ENCODE results near the gene OPCML. TPM values are rescaled to one million over a fixed set of nuclear protein-coding genes. Genes with fewer than 3 reads are reported as not detected.

OPCML gene
- total RNA-seq, 1 experiment from 2014 or later, result not detected

DNA sequence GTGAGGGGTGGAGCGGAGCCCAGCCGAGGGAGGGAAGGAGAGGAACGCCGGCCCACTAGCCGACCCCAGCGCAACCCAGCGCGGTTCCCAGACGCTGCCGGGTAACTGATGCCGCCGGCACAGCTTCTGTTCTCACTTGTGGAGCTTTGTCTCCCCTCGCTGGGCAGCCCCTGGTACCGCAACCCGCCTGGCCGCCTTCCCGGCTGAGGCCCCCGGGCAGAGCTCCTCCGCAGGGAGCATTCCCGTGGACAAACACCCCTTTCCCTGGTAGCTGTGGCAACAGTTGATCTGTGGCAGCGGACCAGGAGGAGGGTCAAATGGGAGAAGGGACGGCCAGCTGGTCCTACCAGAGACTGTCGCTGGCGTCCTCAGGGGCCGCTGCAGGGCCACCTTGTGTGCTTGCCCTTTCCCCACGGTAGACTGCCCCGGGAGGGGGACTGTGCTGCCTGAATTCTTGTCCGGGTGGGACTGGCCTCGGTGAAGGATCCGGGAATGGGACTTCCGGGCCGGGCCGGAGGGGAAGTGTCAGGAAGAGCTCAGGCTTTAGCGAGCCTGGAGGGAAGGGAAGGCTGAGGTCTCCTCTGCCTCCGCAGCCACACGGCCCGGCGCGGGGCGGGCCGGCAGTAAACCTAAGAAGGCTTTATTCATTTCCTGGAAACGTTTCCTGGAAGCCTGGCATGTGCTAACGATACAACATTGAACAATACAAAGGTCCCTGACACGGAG lies 468.0 kb downstream of the OPCML start:
- BruUV-seq (replicated peaks), result no TSS peak
- no peak overlapping the region for H3K27ac ChIP-seq (ENCODE audit: low read length)
- no peak overlapping the region for H2AFZ ChIP-seq (ENCODE audit: low read length)
- no peaks in the 10 kb centered on the region for H3K4me1 ChIP-seq (ENCODE audit: insufficient read depth, low read length)
- H3K79me2 ChIP-seq (ENCODE audit: low read length), result no peaks in the 10 kb centered on the region
- H3K4me2 ChIP-seq (ENCODE audit: low read length), result no peak overlapping the region
- DNase-seq (no peak), ATAC-seq (no peak)
- H3F3A ChIP-seq (ENCODE audit: low read length, unreplicated experiment), result no peaks in the 10 kb centered on the region
- H3K9me2 ChIP-seq (replicated peaks; ENCODE audit: low read length), result no peaks in the 10 kb centered on the region
- no peak overlapping the region for H3K9ac ChIP-seq (ENCODE audit: low read length)
- POLR2A ChIA-PET (ENCODE audit: unreplicated experiment), result no interaction called here
- no peaks in the 10 kb centered on the region for H3K36me3 ChIP-seq (ENCODE audit: low read depth, low read length)
- H3K9me3 ChIP-seq (ENCODE audit: low read length), result 0 out of 2 replicates have a peak, but pooled peaks cover 4% of the 10 kb centered on the region
- TF ChIP-seq EZH2phosphoT487 (IDR thresholded peaks at IDR 0.05; ENCODE audit: borderline replicate concordance, low read length) (no peak), EZH2 (IDR thresholded peaks at IDR 0.05; ENCODE audit: low read length, unreplicated experiment) (no peak)
- TF ChIP-seq, protein P1, sequence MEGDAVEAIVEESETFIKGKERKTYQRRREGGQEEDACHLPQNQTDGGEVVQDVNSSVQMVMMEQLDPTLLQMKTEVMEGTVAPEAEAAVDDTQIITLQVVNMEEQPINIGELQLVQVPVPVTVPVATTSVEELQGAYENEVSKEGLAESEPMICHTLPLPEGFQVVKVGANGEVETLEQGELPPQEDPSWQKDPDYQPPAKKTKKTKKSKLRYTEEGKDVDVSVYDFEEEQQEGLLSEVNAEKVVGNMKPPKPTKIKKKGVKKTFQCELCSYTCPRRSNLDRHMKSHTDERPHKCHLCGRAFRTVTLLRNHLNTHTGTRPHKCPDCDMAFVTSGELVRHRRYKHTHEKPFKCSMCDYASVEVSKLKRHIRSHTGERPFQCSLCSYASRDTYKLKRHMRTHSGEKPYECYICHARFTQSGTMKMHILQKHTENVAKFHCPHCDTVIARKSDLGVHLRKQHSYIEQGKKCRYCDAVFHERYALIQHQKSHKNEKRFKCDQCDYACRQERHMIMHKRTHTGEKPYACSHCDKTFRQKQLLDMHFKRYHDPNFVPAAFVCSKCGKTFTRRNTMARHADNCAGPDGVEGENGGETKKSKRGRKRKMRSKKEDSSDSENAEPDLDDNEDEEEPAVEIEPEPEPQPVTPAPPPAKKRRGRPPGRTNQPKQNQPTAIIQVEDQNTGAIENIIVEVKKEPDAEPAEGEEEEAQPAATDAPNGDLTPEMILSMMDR (conservative IDR thresholded peaks at IDR 0.05; ENCODE audit: low read depth, low read length), result 0 out of 2 replicates have a peak, but pooled peaks have one; percentile 9
- H4K20me1 ChIP-seq (ENCODE audit: low read length), result no peaks in the 10 kb centered on the region
- no peak overlapping the region for H3K4me3 ChIP-seq (ENCODE audit: low read length)
- intact Hi-C loops (cut with micrococcal nuclease), result no loop called here
- CTCF ChIA-PET, result no interaction called here
- H3K27me3 ChIP-seq (ENCODE audit: low read length), result peaks cover 28% of the 10 kb centered on the region; the same call in 1 of the 2 replicates

DNA sequence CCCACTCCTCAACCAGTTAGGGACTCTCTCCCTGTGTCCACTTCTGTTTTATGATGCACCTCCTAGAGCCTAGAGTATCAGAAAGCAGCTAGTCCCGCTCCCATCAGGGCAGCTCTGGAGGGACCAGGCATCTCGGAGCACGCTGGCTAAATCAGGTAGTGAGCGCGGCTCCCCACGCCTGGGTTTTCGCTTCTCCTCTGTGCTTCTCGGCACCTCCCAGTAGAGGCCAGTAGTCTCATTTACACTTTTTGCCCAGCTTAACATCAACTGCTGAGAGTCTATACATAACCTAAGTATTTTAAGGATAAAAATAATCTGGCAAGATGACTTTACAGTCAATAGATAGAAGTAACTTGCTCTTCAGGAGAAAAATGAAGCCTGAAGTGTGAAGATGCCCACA lies 473.8 kb downstream of the OPCML start:
- Histone ChIP-seq H3K79me2 (ENCODE audit: low read length) (no peaks in the 10 kb centered on the region), H3K4me2 (ENCODE audit: low read length) (no peak overlapping the region), H3K36me3 (ENCODE audit: low read depth, low read length) (no peaks in the 10 kb centered on the region), H3K27ac (ENCODE audit: low read length) (no peak overlapping the region), H2AFZ (ENCODE audit: low read length) (no peak overlapping the region), H3K9me2 (replicated peaks; ENCODE audit: low read length) (no peaks in the 10 kb centered on the region), H3F3A (ENCODE audit: low read length, unreplicated experiment) (no peaks in the 10 kb centered on the region), H3K9ac (ENCODE audit: low read length) (no peak overlapping the region), H3K4me1 (ENCODE audit: insufficient read depth, low read length) (no peaks in the 10 kb centered on the region), H3K9me3 (ENCODE audit: low read length) (peaks cover 14% of the 10 kb centered on the region), H3K27me3 (ENCODE audit: low read length) (peaks cover 13% of the 10 kb centered on the region; the same call in 1 of the 2 replicates), H3K4me3 (ENCODE audit: low read length) (no peak overlapping the region), H4K20me1 (ENCODE audit: low read length) (no peaks in the 10 kb centered on the region)
- ChIA-PET CTCF (no interaction called here), POLR2A (ENCODE audit: unreplicated experiment) (no interaction called here)
- TF ChIP-seq EZH2phosphoT487 (IDR thresholded peaks at IDR 0.05; ENCODE audit: borderline replicate concordance, low read length), result no peak
- TF ChIP-seq EZH2 (IDR thresholded peaks at IDR 0.05; ENCODE audit: low read length, unreplicated experiment), result no peak
- TF ChIP-seq, protein P1 (conservative IDR thresholded peaks at IDR 0.05; ENCODE audit: low read depth, low read length), result no peak
- intact Hi-C loops (cut with micrococcal nuclease), result no loop called here
- no TSS peak for BruUV-seq (replicated peaks)
- DNase-seq, result no peak
- ATAC-seq, result no peak

DNA sequence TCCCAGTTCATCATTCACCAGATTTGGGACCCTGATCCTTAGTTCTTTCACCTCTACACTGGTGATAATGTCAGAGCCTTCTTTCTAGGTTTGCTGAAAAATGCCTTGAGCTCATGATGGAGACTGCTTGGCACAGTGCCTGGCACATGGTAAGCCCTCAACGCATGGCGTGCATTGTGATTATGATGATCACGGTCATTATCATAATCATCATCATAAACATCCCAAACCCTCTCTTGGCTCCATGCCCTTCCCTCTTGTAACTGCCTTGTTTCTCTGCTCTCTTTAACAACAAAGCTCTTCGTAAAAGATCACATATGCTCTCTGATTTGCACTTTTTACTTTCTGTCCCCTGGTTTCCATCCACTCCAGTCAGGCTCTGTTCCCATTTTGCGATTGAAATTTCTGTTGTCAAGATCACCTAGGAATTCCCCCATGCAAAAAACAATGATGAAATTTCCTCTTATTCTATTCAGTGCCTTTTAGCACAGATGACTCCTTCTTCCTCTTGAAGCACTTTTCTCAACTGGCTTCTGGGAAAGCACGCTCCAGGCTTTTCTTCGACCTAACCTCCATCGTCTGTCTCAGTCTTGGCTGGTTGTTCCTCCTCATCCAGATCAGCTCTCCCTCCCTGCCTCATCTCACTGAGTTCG lies 479.1 kb downstream of the OPCML start:
- Histone ChIP-seq H3K4me2 (ENCODE audit: low read length) (no peak overlapping the region), H3K27ac (ENCODE audit: low read length) (no peak overlapping the region), H3K36me3 (ENCODE audit: low read depth, low read length) (no peaks in the 10 kb centered on the region), H3K9ac (ENCODE audit: low read length) (no peak overlapping the region), H3K9me2 (replicated peaks; ENCODE audit: low read length) (no peaks in the 10 kb centered on the region), H4K20me1 (ENCODE audit: low read length) (no peaks in the 10 kb centered on the region), H3K4me3 (ENCODE audit: low read length) (no peak overlapping the region), H2AFZ (ENCODE audit: low read length) (no peak overlapping the region), H3K79me2 (ENCODE audit: low read length) (no peaks in the 10 kb centered on the region), H3K27me3 (ENCODE audit: low read length) (no peaks in the 10 kb centered on the region), H3F3A (ENCODE audit: low read length, unreplicated experiment) (no peaks in the 10 kb centered on the region), H3K9me3 (ENCODE audit: low read length) (peaks cover 12% of the 10 kb centered on the region), H3K4me1 (ENCODE audit: insufficient read depth, low read length) (no peaks in the 10 kb centered on the region)
- POLR2A ChIA-PET (ENCODE audit: unreplicated experiment), result no interaction called here
- TF ChIP-seq EZH2 (IDR thresholded peaks at IDR 0.05; ENCODE audit: low read length, unreplicated experiment) (no peak), EZH2phosphoT487 (IDR thresholded peaks at IDR 0.05; ENCODE audit: borderline replicate concordance, low read length) (no peak)
- TF ChIP-seq, protein P1 (conservative IDR thresholded peaks at IDR 0.05; ENCODE audit: low read depth, low read length), result no peak
- ATAC-seq (no peak), DNase-seq (no peak)
- no TSS peak for BruUV-seq (replicated peaks)
- intact Hi-C loops (cut with micrococcal nuclease), result no loop called here
- CTCF ChIA-PET, result no interaction called here

All from PC-3 (cell line).